ENCODE results near the gene JAZF1. TPM values are rescaled to one million over a fixed set of nuclear protein-coding genes. Genes with fewer than 3 reads are reported as not detected.

The JAZF1 gene
- total RNA-seq, 1 donor from 2014 or later = 6.4 TPM

DNA sequence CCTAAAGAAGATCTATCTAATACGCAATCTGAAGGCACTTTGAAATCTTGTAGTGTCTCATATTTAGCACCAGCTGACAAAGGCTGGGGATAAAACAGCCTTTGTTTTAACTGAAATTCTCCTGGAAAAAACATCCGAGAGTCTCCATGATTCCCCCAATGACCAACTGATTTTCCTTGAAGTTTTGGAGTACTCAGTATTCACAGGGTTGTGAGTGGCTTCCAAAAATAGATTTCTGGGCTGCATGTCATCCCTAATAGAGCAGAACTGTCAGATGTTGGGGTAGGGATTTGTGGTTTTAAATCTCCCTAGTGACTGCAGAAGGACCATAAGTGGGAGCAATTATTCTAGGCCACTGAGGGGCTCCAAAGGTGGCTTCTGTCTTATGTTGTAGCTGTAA lies 234.2 kb downstream of the JAZF1 start:
- no peaks in the 10 kb centered on the region for H3K36me3 Mint-ChIP-seq (ENCODE audit: insufficient read depth)
- no peaks in the 10 kb centered on the region for H3K9me3 Mint-ChIP-seq (ENCODE audit: low read depth)
- H3K27me3 Mint-ChIP-seq = no peaks in the 10 kb centered on the region
- no peak overlapping the region for H3K27ac Mint-ChIP-seq
- H3K4me3 Mint-ChIP-seq (ENCODE audit: low read depth) = no peak overlapping the region
- no peak for DNase-seq (ENCODE audit: low spot score, unreplicated experiment)
- peaks cover 3% of the 10 kb centered on the region for H3K4me1 Mint-ChIP-seq (ENCODE audit: low read depth)
- TF ChIP-seq, protein P1, sequence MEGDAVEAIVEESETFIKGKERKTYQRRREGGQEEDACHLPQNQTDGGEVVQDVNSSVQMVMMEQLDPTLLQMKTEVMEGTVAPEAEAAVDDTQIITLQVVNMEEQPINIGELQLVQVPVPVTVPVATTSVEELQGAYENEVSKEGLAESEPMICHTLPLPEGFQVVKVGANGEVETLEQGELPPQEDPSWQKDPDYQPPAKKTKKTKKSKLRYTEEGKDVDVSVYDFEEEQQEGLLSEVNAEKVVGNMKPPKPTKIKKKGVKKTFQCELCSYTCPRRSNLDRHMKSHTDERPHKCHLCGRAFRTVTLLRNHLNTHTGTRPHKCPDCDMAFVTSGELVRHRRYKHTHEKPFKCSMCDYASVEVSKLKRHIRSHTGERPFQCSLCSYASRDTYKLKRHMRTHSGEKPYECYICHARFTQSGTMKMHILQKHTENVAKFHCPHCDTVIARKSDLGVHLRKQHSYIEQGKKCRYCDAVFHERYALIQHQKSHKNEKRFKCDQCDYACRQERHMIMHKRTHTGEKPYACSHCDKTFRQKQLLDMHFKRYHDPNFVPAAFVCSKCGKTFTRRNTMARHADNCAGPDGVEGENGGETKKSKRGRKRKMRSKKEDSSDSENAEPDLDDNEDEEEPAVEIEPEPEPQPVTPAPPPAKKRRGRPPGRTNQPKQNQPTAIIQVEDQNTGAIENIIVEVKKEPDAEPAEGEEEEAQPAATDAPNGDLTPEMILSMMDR (IDR thresholded peaks at IDR 0.05; ENCODE audit: unreplicated experiment) = no peak

DNA sequence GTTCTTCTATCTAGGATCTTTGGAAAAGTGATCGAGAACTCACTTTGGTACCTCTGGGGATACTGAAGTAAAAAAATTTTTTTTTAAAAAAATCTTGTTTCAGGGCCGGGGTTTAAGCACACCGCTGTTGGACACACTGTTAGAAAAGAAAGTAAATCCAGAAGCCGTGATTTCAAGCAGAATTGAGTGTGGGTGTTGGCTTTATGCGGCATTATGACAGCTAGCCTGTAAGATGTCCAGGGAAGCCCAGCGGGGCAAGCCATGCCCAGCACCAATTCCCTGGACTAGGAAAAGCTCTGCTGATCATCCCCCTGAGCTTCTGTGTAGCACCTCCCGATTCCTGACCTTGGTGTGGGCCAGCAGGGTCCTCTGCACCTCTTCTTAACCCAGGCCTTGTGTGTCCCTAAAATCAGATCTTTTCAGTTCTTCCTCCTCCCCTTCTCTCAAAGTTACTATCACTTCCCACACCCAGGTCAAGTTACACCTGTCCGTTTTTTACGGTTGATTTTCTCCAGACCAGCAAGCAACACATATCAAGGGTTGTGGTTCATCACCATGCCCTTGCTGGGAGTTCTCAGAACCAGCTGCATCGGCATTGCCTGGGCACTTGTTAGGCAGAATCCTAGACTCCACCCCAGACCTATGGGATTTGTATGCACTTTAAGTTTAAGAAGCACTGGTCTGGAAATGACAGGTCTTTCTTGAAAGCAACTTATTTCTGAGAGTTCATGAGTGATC lies 235.4 kb downstream of the JAZF1 start:
- no peaks in the 10 kb centered on the region for H3K36me3 Mint-ChIP-seq (ENCODE audit: insufficient read depth)
- no peak overlapping the region for H3K4me3 Mint-ChIP-seq (ENCODE audit: low read depth)
- no peak overlapping the region for H3K27ac Mint-ChIP-seq
- peaks cover 9% of the 10 kb centered on the region for H3K4me1 Mint-ChIP-seq (ENCODE audit: low read depth)
- H3K27me3 Mint-ChIP-seq = no peaks in the 10 kb centered on the region
- TF ChIP-seq, protein P1 (IDR thresholded peaks at IDR 0.05; ENCODE audit: unreplicated experiment) = no peak
- no peaks in the 10 kb centered on the region for H3K9me3 Mint-ChIP-seq (ENCODE audit: low read depth)
- DNase-seq (ENCODE audit: low spot score, unreplicated experiment) = no peak

DNA sequence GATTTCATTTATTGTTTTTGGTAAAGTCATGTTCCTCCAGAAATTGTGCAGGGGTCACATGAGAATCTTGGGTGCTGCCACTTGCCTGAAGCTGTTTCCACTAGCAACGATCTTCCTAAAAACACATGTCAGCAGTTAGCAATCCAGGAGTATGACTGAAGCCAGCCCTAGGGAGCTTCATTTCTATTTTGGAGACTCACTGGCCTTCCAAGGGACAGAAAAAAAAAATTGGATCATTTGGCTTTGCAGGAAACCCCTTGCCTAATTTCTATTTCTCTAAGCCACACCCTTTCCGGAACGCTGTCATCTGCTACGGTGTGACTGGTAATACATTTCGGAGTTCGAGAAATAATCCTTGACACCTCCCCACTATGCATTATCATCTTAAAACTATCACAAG lies 236.0 kb downstream of the JAZF1 start:
- no peak for DNase-seq (ENCODE audit: low spot score, unreplicated experiment)
- TF ChIP-seq, protein P1 (IDR thresholded peaks at IDR 0.05; ENCODE audit: unreplicated experiment) = no peak
- Mint-ChIP-seq H3K36me3 (ENCODE audit: insufficient read depth) (no peaks in the 10 kb centered on the region), H3K27me3 (no peaks in the 10 kb centered on the region), H3K9me3 (ENCODE audit: low read depth) (no peaks in the 10 kb centered on the region), H3K4me3 (ENCODE audit: low read depth) (no peak overlapping the region), H3K27ac (no peak overlapping the region), H3K4me1 (ENCODE audit: low read depth) (peaks cover 12% of the 10 kb centered on the region)

DNA sequence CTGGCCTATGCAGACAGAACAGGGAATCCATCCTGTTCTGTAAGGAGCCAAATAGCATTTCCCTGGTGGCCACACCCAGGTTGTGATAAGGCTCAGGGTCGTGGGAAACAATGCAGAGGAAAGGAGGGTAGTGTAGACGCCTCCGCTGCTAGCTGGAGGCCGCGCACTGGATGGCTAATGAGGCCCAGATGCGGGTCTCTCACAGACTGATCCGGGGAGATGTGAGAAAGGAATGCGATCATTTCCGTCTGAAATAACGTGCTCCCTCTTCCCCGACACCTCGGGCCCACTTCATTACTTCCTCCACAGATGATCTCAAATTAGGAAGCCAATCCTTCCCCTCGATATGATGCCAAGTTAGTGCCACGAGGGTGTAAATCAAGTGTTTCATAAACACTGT lies 237.4 kb downstream of the JAZF1 start:
- Mint-ChIP-seq H3K4me1 (ENCODE audit: low read depth) (peaks cover 12% of the 10 kb centered on the region), H3K4me3 (ENCODE audit: low read depth) (no peak overlapping the region), H3K27me3 (no peaks in the 10 kb centered on the region), H3K27ac (no peak overlapping the region), H3K36me3 (ENCODE audit: insufficient read depth) (no peaks in the 10 kb centered on the region), H3K9me3 (ENCODE audit: low read depth) (no peaks in the 10 kb centered on the region)
- TF ChIP-seq, protein P1 (IDR thresholded peaks at IDR 0.05; ENCODE audit: unreplicated experiment) = no peak
- no peak for DNase-seq (ENCODE audit: low spot score, unreplicated experiment)

DNA sequence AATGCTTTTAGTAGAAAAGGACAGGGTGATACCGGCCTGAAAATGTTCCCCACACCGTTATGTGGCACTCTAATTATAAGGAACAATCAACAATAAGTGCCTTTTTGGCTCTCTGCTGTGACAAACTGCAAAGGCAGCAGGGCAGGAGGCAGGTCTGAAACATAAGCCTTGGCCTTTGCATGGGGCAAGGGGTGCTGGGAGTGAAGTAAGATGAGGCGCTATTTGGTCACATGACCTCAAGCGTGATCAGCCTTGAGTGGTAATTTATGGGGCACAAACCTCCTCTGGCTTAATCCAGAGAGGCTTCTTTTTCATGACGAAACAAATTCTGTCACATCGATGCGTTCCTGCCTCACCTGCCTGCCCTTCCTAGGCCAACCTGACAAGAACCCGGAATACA lies 237.9 kb downstream of the JAZF1 start:
- Mint-ChIP-seq H3K4me1 (ENCODE audit: low read depth) (peaks cover 12% of the 10 kb centered on the region), H3K27ac (no peak overlapping the region), H3K27me3 (no peaks in the 10 kb centered on the region), H3K9me3 (ENCODE audit: low read depth) (no peaks in the 10 kb centered on the region), H3K4me3 (ENCODE audit: low read depth) (no peak overlapping the region), H3K36me3 (ENCODE audit: insufficient read depth) (no peaks in the 10 kb centered on the region)
- DNase-seq (ENCODE audit: low spot score, unreplicated experiment) = no peak
- TF ChIP-seq, protein P1 (IDR thresholded peaks at IDR 0.05; ENCODE audit: unreplicated experiment) = no peak

All from progenitor cell of endocrine pancreas (in vitro differentiated cells).